SIG-M5 treated with dmso at 0.1 percent for 504 hours (cell line): ENCODE data around the gene FGF1.
A peak's percentile ranks its signal among the peaks of the same experiment; 100 is the strongest.

Experiments
- DNase-seq: peaks from one replicate; lab custom pipeline; 2025; ENCODE audit not compliant: unreplicated experiment; lab: John Stamatoyannopoulos, UW

FGF1 gene

DNA sequence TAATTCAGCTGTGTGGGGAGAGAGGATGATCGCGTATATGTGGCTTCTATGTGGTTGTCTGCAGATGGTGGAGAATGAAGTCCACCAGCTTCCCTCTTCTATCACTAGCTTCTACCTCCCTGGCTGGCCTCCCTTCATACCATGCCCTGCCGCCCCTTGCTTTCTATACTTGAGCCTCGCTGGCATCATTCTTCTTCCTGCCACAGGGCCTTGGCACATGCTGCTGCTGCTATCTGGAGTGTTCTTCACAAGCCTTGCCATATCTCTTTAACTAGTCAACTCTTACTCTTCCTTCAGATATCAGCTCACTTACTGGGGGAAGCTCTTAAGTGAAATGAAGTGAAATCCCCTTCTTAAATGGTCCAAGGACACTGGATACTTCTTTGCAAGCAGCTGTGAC is 100.4 kb downstream of the FGF1 start:
- no peak for DNase-seq

DNA sequence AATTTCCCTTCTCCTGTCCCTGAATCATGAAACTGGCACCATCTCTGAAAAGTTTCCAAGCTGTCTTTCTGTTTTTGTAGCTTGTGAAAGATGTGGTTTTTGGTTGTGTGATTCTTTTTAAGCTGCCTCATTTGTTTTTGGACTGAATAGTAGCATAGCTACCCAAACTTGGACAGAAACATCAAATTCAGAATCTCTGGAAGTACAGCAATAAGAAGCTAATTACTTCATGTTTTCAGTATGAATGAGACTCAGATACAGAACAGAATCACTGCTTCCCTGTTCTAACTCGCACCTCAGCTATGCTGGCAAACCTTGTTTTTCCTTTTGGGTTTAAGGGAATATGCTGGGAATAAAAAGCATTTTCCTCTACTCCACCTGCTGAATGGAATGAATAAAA is 101.0 kb downstream of the FGF1 start:
- no peak for DNase-seq

DNA sequence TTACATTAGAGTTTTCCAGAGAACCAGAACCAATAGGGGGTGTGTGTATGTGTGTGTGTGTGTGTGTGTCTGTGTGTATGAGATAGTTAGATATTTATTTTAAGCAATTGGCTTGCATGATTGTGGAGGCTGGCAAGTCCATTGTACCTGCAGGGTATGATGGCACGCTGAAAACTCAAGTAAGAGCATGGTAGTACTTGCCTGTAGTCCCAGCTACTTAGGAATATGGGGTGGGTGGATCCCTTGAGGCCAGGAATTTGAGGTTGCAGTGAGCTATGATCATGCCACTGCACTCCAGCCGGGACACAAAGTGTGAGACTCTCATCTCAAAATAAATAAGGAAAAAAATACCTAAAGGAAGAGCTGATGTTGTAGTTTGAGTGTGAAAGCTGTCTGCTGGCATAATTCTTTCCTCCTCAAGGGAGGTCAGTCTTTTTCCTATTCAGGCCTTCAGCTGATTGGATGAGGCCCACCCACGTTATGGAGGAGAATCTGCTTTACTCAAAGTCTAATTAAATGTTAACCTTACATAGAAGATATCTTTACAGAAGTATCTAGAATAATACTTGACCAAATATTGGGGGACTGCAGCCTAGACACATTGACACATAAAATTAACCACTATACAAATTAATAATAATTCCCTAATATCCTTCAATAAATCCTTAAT is 107.6 kb downstream of the FGF1 start:
- no peak for DNase-seq

- DNase-seq: no peak
Observed at GRCh38 chr5:142576804-142577203, 109.1 kb downstream of the FGF1 start.

DNA sequence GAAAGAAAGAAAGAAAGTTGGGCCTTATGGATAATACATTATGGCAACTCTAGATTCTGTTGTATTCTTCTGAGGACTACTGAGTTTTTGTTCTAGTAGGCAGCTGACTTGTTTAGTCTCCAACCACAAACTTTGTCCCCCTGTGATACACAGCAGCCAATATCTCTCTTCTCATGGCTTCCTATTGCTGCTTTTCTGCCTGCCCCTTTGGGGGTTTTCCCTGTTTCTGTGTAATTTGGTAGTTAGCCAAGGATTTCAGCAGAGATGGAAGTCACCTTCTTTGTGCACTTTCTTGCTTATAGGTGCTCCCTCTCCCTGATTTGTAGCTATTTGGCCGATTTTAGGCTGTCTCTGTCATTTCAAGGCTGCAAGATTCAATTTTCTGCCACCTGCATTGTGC is 109.6 kb downstream of the FGF1 start:
- DNase-seq: no peak

GRCh38 chr5:142572006-142572405 is 113.9 kb downstream of the FGF1 start:
- DNase-seq: no peak

DNA sequence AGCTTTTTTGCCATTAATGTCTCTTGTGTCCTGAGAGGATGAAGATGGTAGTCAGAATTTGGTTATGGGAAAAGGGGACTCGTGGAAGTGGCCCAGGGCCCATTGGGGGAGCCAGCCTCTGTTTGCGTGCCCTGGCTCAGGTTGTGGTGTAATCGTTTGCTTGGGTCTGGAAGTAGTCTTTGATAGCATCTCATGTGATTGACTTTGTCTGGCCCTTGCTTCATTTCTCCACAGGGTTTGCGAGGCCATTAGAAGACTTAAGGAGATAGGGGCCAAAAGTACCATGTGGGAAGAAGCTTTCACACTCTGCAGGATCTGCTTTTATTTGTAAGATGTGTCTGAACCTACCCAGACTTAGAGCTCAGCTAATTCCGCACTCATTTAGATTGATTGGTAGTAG is 114.5 kb downstream of the FGF1 start:
- no peak for DNase-seq

DNA sequence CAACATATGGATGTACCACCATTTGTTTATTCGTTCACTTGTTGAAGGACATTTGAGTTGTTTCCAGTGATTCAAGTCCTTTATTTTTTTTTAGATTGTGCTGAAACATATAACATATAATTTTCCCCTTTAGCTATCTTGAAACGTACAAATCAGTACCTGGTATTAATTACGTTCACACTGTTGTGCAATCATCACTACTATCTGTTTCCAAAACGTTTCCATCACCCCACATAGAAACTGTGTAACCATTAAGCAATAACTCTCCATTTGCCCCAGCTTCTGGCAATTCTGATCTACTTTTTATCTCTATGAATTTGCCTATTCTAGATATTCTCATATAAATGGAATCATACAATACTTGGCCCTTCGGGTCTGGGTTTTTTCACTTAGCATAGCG is 116.0 kb downstream of the FGF1 start:
- DNase-seq: no peak

DNA sequence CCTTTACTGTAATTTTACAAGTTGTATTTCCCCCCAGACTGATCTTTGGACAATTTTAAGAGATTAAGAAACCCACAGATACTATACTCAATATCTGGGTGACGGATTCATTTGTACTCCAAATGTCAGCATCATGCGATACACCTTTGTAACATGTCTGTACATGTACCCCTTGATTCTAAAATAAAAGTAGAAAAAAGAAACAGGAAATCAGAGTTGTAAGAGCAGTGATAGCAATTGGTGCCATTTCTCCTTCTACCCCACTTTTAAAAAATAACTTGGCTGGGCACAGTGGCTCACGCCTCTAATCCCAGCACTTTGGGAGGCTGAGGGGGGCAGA is 116.9 kb downstream of the FGF1 start:
- no peak for DNase-seq

GRCh38 chr5:142568283-142568995 is 117.5 kb downstream of the FGF1 start:
- DNase-seq: no peak

GRCh38 chr5:142561486-142562097 is 124.3 kb downstream of the FGF1 start:
- no peak for DNase-seq

DNA sequence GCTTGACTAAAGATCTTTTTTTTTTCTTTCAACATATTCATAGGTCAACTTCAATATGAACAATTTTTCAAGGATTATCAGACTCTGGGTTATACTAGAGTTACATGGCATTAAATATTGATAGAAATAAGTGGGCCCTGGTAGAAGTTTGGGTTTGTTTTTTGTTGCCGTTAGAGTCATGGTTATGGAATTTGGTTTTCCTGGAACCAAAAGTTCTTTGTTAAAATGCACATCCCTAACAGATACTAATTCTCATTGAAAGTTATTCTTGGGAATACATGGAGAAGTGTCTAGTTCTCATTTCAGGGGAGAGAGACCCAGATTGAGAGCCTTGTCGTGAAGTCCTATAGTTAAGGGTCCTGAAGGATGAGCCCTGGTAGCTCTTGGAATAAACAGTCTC is 124.9 kb downstream of the FGF1 start:
- DNase-seq: no peak

DNA sequence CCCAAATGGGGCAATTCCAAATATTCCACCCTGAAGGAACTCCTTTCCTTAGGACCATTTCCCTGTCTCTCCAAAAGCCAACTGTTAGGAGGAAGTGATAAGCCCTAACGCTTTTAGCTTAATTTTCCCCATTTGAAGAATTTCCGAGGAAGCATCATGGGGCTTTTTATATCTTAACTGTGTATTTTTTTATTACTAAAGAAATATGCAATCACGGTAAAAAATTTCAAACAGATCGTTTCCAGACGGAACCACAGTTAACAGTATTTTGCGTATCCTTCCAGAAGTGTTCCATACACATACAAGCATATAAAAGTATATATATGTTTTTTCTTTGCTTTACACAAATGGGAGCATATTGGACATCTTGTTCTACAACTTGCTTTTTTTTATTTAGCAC is 133.8 kb downstream of the FGF1 start:
- no peak for DNase-seq

DNA sequence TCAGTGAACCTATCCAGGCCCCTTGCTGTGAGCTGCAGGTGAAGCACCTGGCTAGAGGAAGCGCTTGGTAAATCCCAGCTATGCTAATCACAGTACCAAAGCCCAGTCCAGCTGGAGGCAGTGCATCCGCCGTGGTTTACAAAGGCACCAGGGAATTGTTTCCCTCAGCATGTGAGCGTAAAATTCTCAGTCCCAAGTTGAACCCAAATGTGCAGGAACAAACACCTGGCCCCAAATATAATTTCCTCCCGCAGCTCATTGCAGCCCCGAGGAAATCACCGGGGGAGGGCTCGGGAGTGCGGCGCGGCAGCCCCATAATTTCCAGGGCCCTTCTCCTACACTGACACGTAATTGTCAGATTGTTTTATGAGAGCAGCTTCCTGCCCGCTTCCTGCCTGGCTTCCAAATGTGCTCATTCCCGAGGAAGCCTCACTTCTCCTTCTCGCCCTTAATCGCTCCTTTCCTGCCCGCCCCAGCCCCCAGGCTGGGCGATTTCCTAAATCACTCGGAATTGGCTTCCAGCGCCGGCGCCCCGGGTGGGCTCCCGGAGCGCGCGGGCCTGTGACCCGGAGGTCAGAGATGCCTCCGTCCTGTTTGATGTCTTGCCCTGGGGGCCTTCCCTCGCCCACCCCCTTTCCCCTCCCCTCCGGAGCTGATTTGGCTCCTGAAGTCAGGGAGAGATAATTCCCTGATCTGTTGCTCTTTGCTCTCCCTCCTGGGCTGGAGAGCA is 134.4 kb downstream of the FGF1 start:
- DNase-seq: no peak

- no peak for DNase-seq
Observed at GRCh38 chr5:142550471-142550870, 135.4 kb downstream of the FGF1 start.

DNA sequence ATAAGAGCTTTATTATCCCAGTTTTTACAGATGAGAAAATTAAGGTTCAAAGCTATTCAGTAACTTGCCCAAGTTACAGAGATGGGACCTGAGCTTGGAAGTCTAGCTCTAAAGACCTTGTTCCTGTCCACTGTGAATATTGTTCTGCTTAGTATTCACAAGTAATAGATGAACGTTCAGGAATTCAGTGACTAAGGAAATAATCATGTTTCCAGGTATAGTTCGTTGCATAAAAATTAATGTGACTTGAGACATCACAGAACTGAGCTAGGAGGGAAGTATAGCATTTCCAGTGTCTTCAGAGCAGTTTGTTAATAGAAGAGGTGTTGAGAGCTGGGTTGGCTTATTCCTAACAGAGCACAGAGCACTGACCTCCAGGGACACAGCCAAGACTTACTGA is 136.1 kb downstream of the FGF1 start:
- no peak for DNase-seq

- DNase-seq: peak; percentile 79
Observed at GRCh38 chr5:142548739-142549275, 137.1 kb downstream of the FGF1 start.

GRCh38 chr5:142547445-142548380 is 138.2 kb downstream of the FGF1 start:
- DNase-seq: no peak

GRCh38 chr5:142545650-142546322 is 140.1 kb downstream of the FGF1 start:
- DNase-seq: no peak
